ENCODE results near the gene ZNF280B.

Gene ZNF280B

GRCh38 chr22:22555596-22555995 is 47.1 kb upstream of the ZNF280B start:
- no peak overlapping the region for H3K27ac ChIP-seq (ENCODE audit: low read length)
- H2AFZ ChIP-seq (ENCODE audit: low read depth, low read length), result no peak overlapping the region
- DNase-seq (no peak), ATAC-seq (ENCODE audit: insufficient read depth, low read depth) (no peak)
- peaks cover 10% of the 10 kb centered on the region; the same call in 1 of the 2 replicates for H3K4me1 ChIP-seq (ENCODE audit: insufficient read depth, low read length)
- no peaks in the 10 kb centered on the region for H3K9me3 ChIP-seq (ENCODE audit: insufficient read depth, low read length, severe bottlenecking)
- no peaks in the 10 kb centered on the region for H4K20me1 ChIP-seq (ENCODE audit: insufficient read depth, low read length)
- TF ChIP-seq CTCF (IDR thresholded peaks at IDR 0.05; ENCODE audit: borderline replicate concordance, extremely low read depth, low read length, poor library complexity, severe bottlenecking) (no peak), EZH2 (IDR thresholded peaks at IDR 0.05; ENCODE audit: borderline replicate concordance, low read depth, low read length, severe bottlenecking) (no peak)
- no peak overlapping the region for H3K4me2 ChIP-seq (ENCODE audit: insufficient read depth, low read length)
- H3K79me2 ChIP-seq (ENCODE audit: insufficient read depth, low read length), result no peaks in the 10 kb centered on the region
- H3K9ac ChIP-seq (ENCODE audit: low read depth, low read length), result no peak overlapping the region
- H3K4me3 ChIP-seq (ENCODE audit: low read depth in 1 of 2, low read length in 2 of 2), result no peak overlapping the region
- no peaks in the 10 kb centered on the region for H3K36me3 ChIP-seq (ENCODE audit: insufficient read depth, low read length)
- H3K27me3 ChIP-seq (ENCODE audit: insufficient read depth, low read length, poor library complexity), result peaks cover 3% of the 10 kb centered on the region

- H3K4me3 ChIP-seq (ENCODE audit: low read depth in 1 of 2, low read length in 2 of 2), result no peak overlapping the region
- TF ChIP-seq EZH2 (IDR thresholded peaks at IDR 0.05; ENCODE audit: borderline replicate concordance, low read depth, low read length, severe bottlenecking), result no peak
- TF ChIP-seq CTCF (IDR thresholded peaks at IDR 0.05; ENCODE audit: borderline replicate concordance, extremely low read depth, low read length, poor library complexity, severe bottlenecking), result no peak
- H3K4me1 ChIP-seq (ENCODE audit: insufficient read depth, low read length), result peaks cover 10% of the 10 kb centered on the region; the same call in 1 of the 2 replicates
- peaks cover 3% of the 10 kb centered on the region for H3K27me3 ChIP-seq (ENCODE audit: insufficient read depth, low read length, poor library complexity)
- no peak overlapping the region for H3K9ac ChIP-seq (ENCODE audit: low read depth, low read length)
- DNase-seq (no peak), ATAC-seq (ENCODE audit: insufficient read depth, low read depth) (no peak)
- H3K9me3 ChIP-seq (ENCODE audit: insufficient read depth, low read length, severe bottlenecking), result no peaks in the 10 kb centered on the region
- no peak overlapping the region for H2AFZ ChIP-seq (ENCODE audit: low read depth, low read length)
- H3K79me2 ChIP-seq (ENCODE audit: insufficient read depth, low read length), result no peaks in the 10 kb centered on the region
- no peaks in the 10 kb centered on the region for H4K20me1 ChIP-seq (ENCODE audit: insufficient read depth, low read length)
- no peak overlapping the region for H3K4me2 ChIP-seq (ENCODE audit: insufficient read depth, low read length)
- no peak overlapping the region for H3K27ac ChIP-seq (ENCODE audit: low read length)
- no peaks in the 10 kb centered on the region for H3K36me3 ChIP-seq (ENCODE audit: insufficient read depth, low read length)
Observed at GRCh38 chr22:22554587-22555284, 46.2 kb upstream of the ZNF280B start.

GRCh38 chr22:22553735-22554586 is 45.4 kb upstream of the ZNF280B start:
- Histone ChIP-seq H4K20me1 (ENCODE audit: insufficient read depth, low read length) (no peaks in the 10 kb centered on the region), H3K4me3 (ENCODE audit: low read depth in 1 of 2, low read length in 2 of 2) (no peak overlapping the region), H3K79me2 (ENCODE audit: insufficient read depth, low read length) (no peaks in the 10 kb centered on the region), H3K4me1 (ENCODE audit: insufficient read depth, low read length) (peaks cover 2% of the 10 kb centered on the region; the same call in 1 of the 2 replicates), H3K4me2 (ENCODE audit: insufficient read depth, low read length) (no peak overlapping the region), H3K9me3 (ENCODE audit: insufficient read depth, low read length, severe bottlenecking) (no peaks in the 10 kb centered on the region), H3K27ac (ENCODE audit: low read length) (no peak overlapping the region), H2AFZ (ENCODE audit: low read depth, low read length) (no peak overlapping the region), H3K27me3 (ENCODE audit: insufficient read depth, low read length, poor library complexity) (peaks cover 3% of the 10 kb centered on the region), H3K36me3 (ENCODE audit: insufficient read depth, low read length) (no peaks in the 10 kb centered on the region), H3K9ac (ENCODE audit: low read depth, low read length) (no peak overlapping the region)
- ATAC-seq (ENCODE audit: insufficient read depth, low read depth) (no peak), DNase-seq (no peak)
- no peak for TF ChIP-seq CTCF (IDR thresholded peaks at IDR 0.05; ENCODE audit: borderline replicate concordance, extremely low read depth, low read length, poor library complexity, severe bottlenecking)
- no peak for TF ChIP-seq EZH2 (IDR thresholded peaks at IDR 0.05; ENCODE audit: borderline replicate concordance, low read depth, low read length, severe bottlenecking)

Measured in DND-41 (cell line).